Sigmoid colon (tissue), 3 donors: ENCODE results near the gene ARF6.

Experiments
- POLR2A ChIP-seq, 2 donors: fragments of 450-650 bp; IDR thresholded peaks; one replicate each; pipeline ENCODE4 v1.6.1; 2016; ENCODE audit warnings: antibody characterized with exemption in 2 of 2, mild to moderate bottlenecking in 2 of 2, moderate library complexity in 2 of 2
- TF ChIP-seq, protein P1 (sequence below), 4 experiments: fragments of 450-650 bp in 3 of 4; fragments of 200-600 bp in 1 of 4; IDR thresholded peaks; one replicate each; pipeline ENCODE4 v1.5.1; 2016 to 2019; ENCODE audit warnings: antibody characterized with exemption in 4 of 4, mild to moderate bottlenecking in 3 of 4, moderate library complexity in 2 of 4

- TF ChIP-seq POLR2A (IDR thresholded peaks at IDR 0.05), result peak; percentile 94 to 95
- TF ChIP-seq, protein P1, sequence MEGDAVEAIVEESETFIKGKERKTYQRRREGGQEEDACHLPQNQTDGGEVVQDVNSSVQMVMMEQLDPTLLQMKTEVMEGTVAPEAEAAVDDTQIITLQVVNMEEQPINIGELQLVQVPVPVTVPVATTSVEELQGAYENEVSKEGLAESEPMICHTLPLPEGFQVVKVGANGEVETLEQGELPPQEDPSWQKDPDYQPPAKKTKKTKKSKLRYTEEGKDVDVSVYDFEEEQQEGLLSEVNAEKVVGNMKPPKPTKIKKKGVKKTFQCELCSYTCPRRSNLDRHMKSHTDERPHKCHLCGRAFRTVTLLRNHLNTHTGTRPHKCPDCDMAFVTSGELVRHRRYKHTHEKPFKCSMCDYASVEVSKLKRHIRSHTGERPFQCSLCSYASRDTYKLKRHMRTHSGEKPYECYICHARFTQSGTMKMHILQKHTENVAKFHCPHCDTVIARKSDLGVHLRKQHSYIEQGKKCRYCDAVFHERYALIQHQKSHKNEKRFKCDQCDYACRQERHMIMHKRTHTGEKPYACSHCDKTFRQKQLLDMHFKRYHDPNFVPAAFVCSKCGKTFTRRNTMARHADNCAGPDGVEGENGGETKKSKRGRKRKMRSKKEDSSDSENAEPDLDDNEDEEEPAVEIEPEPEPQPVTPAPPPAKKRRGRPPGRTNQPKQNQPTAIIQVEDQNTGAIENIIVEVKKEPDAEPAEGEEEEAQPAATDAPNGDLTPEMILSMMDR (IDR thresholded peaks at IDR 0.05), result no peak
Measured at GRCh38 chr14:49892636-49893308, at the start of gene ARF6.
